B cell (primary cell): Measurements from ENCODE around the gene TOX2. TPM values are rescaled to one million over a fixed set of nuclear protein-coding genes. Genes with fewer than 3 reads are reported as not detected.

ENCODE experiments used
- ATAC-seq: fragments of 200-7000 bp; cut with Tn5 transposase; one replicate; pipeline ENCODE4 v1.10.0; 2021; ENCODE audit warnings: low read depth, mild to moderate bottlenecking, moderate number of reproducible peaks, moderate library complexity
- CTCF ChIA-PET: fragments of 350-600 bp; sonication (Branson Sonifier 250); formaldehyde crosslinking; loops from one replicate; lab custom pipeline; 2021; ENCODE audit warnings: antibody characterized with exemption, inconsistent platforms; lab: Charles Lee
- POLR2A ChIA-PET: fragments of 350-600 bp; sonication (Branson Sonifier 250); formaldehyde crosslinking; loops from one replicate; lab custom pipeline; 2021; ENCODE audit warnings: antibody characterized with exemption; lab: Charles Lee
- DNase-seq: peaks from one replicate; pipeline ENCODE4 v3.0.0; 2013
- H2AFZ ChIP-seq: 2 replicates; pipeline ENCODE4 v1.6.1; 2012; ENCODE audit warnings: mild to moderate bottlenecking, low read depth, low read length; ENCODE audit not compliant: insufficient read depth, poor library complexity, severe bottlenecking
- H3K27ac ChIP-seq, 2 donors: 1 replicate in 1 of 2; 2 replicates in 1 of 2; pipeline ENCODE4 v1.5.1; 2012 to 2013; ENCODE audit warnings: low read length in 2 of 2, mild to moderate bottlenecking in 2 of 2, moderate library complexity in 1 of 2
- H3K27me3 ChIP-seq, 4 experiments: fragments of 200-600 bp in 1 of 4; sonication (generic) in 1 of 4; replicated peaks in 1 of 4; 1 replicate in 2 of 4; 2 replicates in 2 of 4; pipeline versions ENCODE4 v1.6.1 to v1.7.0; 2013 to 2016; ENCODE audit warnings: low read length in 3 of 4, mild to moderate bottlenecking in 2 of 4, mixed read lengths in 1 of 4, moderate library complexity in 1 of 4; ENCODE audit not compliant: insufficient read depth in 4 of 4, control insufficient read depth in 3 of 4; ENCODE audit errors: control extremely low read depth in 1 of 4
- H3K36me3 ChIP-seq, 2 experiments: replicated peaks in 1 of 2; 1 replicate in 1 of 2; 2 replicates in 1 of 2; pipeline versions ENCODE4 v1.6.1 to v1.7.1; 2013; ENCODE audit warnings: low read length in 1 of 2; ENCODE audit not compliant: insufficient read depth in 2 of 2, control insufficient read depth in 1 of 2; ENCODE audit errors: control extremely low read depth in 1 of 2, extremely low read depth in 1 of 2
- H3K4me1 ChIP-seq, 2 donors: fragments of 200-600 bp in 1 of 2; sonication (generic) in 1 of 2; 1 replicate in 1 of 2; 2 replicates in 1 of 2; pipeline versions ENCODE4 v1.5.1 to v1.6.1; 2013 to 2017; ENCODE audit warnings: low read length in 2 of 2; ENCODE audit not compliant: control insufficient read depth in 2 of 2, insufficient read depth in 2 of 2
- H3K4me2 ChIP-seq: replicated peaks from 2 replicates; pipeline ENCODE3; 2012; ENCODE audit warnings: mild to moderate bottlenecking, low read depth, low read length; ENCODE audit not compliant: poor library complexity, severe bottlenecking
- H3K4me3 ChIP-seq, 5 experiments: fragments of 200-600 bp in 1 of 5; sonication (generic) in 1 of 5; 1 replicate in 3 of 5; 2 replicates in 2 of 5; pipeline versions ENCODE4 v1.5.1 to v1.7.0; 2011 to 2016; ENCODE audit warnings: low read length in 4 of 5, mild to moderate bottlenecking in 4 of 5, low read depth in 2 of 5, control low read depth in 1 of 5, moderate library complexity in 1 of 5; ENCODE audit not compliant: insufficient read depth in 1 of 5; ENCODE audit errors: control extremely low read depth in 1 of 5, extremely low read depth in 1 of 5
- H3K79me2 ChIP-seq: fragments of 200-600 bp; sonication (generic); one replicate; pipeline ENCODE4 v1.6.0; 2016; ENCODE audit warnings: low read length; ENCODE audit not compliant: control insufficient read depth, insufficient read depth
- H3K9ac ChIP-seq: fragments of 200-600 bp; sonication (generic); 2 replicates; pipeline ENCODE4 v1.6.1; 2017; ENCODE audit warnings: mild to moderate bottlenecking, low read length, moderate library complexity
- H3K9me3 ChIP-seq, 3 donors: one replicate each; pipeline versions ENCODE4 v1.6.1 to v1.7.1; 2013; ENCODE audit warnings: low read length in 2 of 3; ENCODE audit not compliant: control insufficient read depth in 2 of 3, insufficient read depth in 1 of 3; ENCODE audit errors: control extremely low read depth in 1 of 3
- H4K20me1 ChIP-seq: 2 replicates; pipeline ENCODE4 v1.6.0; 2012; ENCODE audit warnings: mild to moderate bottlenecking, low read length; ENCODE audit not compliant: insufficient read depth, control insufficient read depth, poor library complexity, severe bottlenecking
- H3K27ac Mint-ChIP-seq: one replicate; pipeline ENCODE4 v1.8.0; 2021; ENCODE audit warnings: mixed read lengths
- H3K27me3 Mint-ChIP-seq: one replicate; pipeline ENCODE4 v1.8.0; 2021; ENCODE audit warnings: mixed read lengths
- H3K4me1 Mint-ChIP-seq: one replicate; pipeline ENCODE4 v1.8.0; 2021; ENCODE audit warnings: mixed read lengths
- H3K4me3 Mint-ChIP-seq: one replicate; pipeline ENCODE4 v1.8.0; 2021; ENCODE audit warnings: mixed read lengths
- H3K9me3 Mint-ChIP-seq: one replicate; pipeline ENCODE4 v1.8.0; 2022; ENCODE audit warnings: mixed read lengths; ENCODE audit not compliant: insufficient read depth
- CTCF ChIP-seq: fragments of 200-600 bp; IDR thresholded peaks from one replicate; pipeline ENCODE4 v1.8.0; 2022; ENCODE audit warnings: antibody characterized with exemption, mild to moderate bottlenecking
- EZH2 ChIP-seq: IDR thresholded peaks from 2 replicates; pipeline ENCODE4 v1.6.1; 2012; ENCODE audit warnings: borderline replicate concordance, low read depth, mild to moderate bottlenecking, moderate library complexity, low read length; ENCODE audit not compliant: insufficient read depth, poor library complexity, severe bottlenecking
- WGBS: methylation state at CpG from one replicate; pipeline ENCODE4 v1.1.5; 2013; ENCODE audit warnings: missing lambda C conversion rate; ENCODE audit not compliant: insufficient coverage; 5-methylcytosine and 5-hydroxymethylcytosine counted together
- intact Hi-C: fragments of 100-400 bp; cut with micrococcal nuclease; formaldehyde crosslinking; loops from one replicate; pipeline ENCODE4 v1.10.0; 2022
- polyA plus RNA-seq: library from polyadenylated mRNA; depleted of rRNA; stranded (reverse); fragments of >200 nt; gene quantifications from 2 replicates; pipeline ENCODE4 v1.2.3, GENCODE V29; 2012
- total RNA-seq, 2 donors: library from RNA; stranded (reverse); fragments of 120-200 nt in 1 of 2; gene quantifications; 1 replicate in 1 of 2; 2 replicates in 1 of 2; pipeline versions ENCODE4 v1.2.3 to v1.2.4, GENCODE V29; 2013 to 2022

TOX2 gene
- total and polyA plus RNA-seq, 2 donors (not counting 1 experiment from before 2014, with no cell fraction given): 1.2 to 4.1 TPM

DNA sequence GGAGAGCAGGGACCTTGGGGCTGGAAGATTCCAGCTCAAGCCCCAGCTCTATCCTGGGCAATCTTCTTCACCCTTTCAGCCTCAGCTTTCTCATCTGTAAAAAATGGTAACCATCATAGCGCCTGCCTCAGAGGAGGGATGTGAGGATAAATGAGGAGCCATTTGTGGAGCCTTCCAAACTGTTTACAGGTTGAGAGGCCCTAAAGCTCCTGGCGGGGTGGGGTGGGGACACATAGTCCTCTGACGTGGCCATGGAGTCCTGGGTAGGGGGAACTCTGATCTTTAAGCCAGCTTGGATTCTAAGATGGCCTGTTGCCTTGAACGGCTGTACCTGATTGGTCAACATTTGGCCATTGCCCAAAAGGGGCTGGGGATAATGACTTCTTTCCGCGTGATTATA lies 111.1 kb downstream of the TOX2 start:
- TF ChIP-seq EZH2: no peak
- TF ChIP-seq CTCF: no peak

GRCh38 chr20:44026647-44027342 lies 112.1 kb downstream of the TOX2 start:
- Histone ChIP-seq H3K27me3 (peaks cover 0 to 5% (median 0%) of the 10 kb centered on the region in 4 experiments), H3K4me3 (no peak overlapping the region), H3K4me2 (no peak overlapping the region), H3K79me2 (no peaks in the 10 kb centered on the region), H3K9me3 (peaks cover 0 to 3% (median 0%) of the 10 kb centered on the region in 3 donors), H3K4me1 (no peaks in the 10 kb centered on the region), H3K27ac (no peak overlapping the region), H3K9ac (no peak overlapping the region), H3K36me3 (no peaks in the 10 kb centered on the region), H2AFZ (no peak overlapping the region), H4K20me1 (no peaks in the 10 kb centered on the region)
- ATAC-seq (no peak), DNase-seq (no peak)
- intact Hi-C loops: no loop called here
- no peaks in the 10 kb centered on the region for H3K9me3 Mint-ChIP-seq
- no peak overlapping the region for H3K4me3 Mint-ChIP-seq
- CTCF ChIA-PET: interaction anchor here (0.7 to 0.9 kb wide), 4 partner anchors 142 to 575 kb away, joined by 3 to 5 read pairs (median 4); no protein-coding TSS in a partner anchor
- peaks cover 3% of the 10 kb centered on the region for H3K27me3 Mint-ChIP-seq
- 71% methylated on average over 3 of the region's 9 CpGs for WGBS
- POLR2A ChIA-PET: no interaction called here
- no peaks in the 10 kb centered on the region for H3K4me1 Mint-ChIP-seq
- TF ChIP-seq CTCF: no peak
- H3K27ac Mint-ChIP-seq: no peak overlapping the region

More for the DNA sequence above, 111.1 kb downstream of the TOX2 start:
- intact Hi-C loops: no loop called here
- no peak overlapping the region for H3K4me3 Mint-ChIP-seq
- Histone ChIP-seq H3K9me3 (peaks cover 0 to 3% (median 0%) of the 10 kb centered on the region in 3 donors), H3K9ac (no peak overlapping the region), H3K4me2 (no peak overlapping the region), H3K27ac (no peak overlapping the region), H3K36me3 (no peaks in the 10 kb centered on the region), H3K79me2 (no peaks in the 10 kb centered on the region), H3K27me3 (peaks cover 0 to 5% (median 0%) of the 10 kb centered on the region in 4 experiments), H4K20me1 (no peaks in the 10 kb centered on the region), H3K4me1 (no peaks in the 10 kb centered on the region), H2AFZ (no peak overlapping the region), H3K4me3 (no peak overlapping the region)
- H3K27ac Mint-ChIP-seq: no peak overlapping the region
- H3K27me3 Mint-ChIP-seq: peaks cover 3% of the 10 kb centered on the region
- H3K4me1 Mint-ChIP-seq: no peaks in the 10 kb centered on the region
- no peaks in the 10 kb centered on the region for H3K9me3 Mint-ChIP-seq
- POLR2A ChIA-PET: no interaction called here
- DNase-seq (no peak), ATAC-seq (no peak)
- WGBS: 92% methylated on average over 6 of the region's 6 CpGs
- CTCF ChIA-PET: interaction anchor here (0.7 kb wide), 1 partner anchor 262 kb away, joined by 3 read pairs; no protein-coding TSS in a partner anchor
